ENCODE measurements around the gene SLX4IP.

DNA sequence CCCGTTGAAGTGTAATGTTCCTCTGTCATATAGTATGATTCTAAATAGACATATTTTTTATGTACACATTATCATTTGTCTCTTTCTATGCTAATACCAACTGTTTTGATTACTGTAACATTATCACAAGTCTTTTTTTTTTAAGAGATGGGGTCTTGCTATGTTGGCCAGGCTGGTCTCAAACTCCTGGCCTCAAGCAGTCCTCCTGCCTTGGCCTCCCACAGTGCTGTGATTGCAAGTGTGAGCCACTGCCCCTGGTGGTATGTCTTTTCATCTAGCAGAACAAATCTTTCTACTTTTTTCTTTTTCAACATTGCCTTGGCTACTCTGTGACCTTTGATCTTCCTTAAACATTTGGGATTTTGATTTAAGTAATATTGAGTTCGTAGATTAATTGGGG, 57.7 kb downstream of the SLX4IP start:
- TF ChIP-seq, protein P1, sequence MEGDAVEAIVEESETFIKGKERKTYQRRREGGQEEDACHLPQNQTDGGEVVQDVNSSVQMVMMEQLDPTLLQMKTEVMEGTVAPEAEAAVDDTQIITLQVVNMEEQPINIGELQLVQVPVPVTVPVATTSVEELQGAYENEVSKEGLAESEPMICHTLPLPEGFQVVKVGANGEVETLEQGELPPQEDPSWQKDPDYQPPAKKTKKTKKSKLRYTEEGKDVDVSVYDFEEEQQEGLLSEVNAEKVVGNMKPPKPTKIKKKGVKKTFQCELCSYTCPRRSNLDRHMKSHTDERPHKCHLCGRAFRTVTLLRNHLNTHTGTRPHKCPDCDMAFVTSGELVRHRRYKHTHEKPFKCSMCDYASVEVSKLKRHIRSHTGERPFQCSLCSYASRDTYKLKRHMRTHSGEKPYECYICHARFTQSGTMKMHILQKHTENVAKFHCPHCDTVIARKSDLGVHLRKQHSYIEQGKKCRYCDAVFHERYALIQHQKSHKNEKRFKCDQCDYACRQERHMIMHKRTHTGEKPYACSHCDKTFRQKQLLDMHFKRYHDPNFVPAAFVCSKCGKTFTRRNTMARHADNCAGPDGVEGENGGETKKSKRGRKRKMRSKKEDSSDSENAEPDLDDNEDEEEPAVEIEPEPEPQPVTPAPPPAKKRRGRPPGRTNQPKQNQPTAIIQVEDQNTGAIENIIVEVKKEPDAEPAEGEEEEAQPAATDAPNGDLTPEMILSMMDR (IDR thresholded peaks at IDR 0.05): no peak
- TF ChIP-seq POLR2A (IDR thresholded peaks at IDR 0.05): no peak

All from adrenal gland (tissue), 5 donors.